ELR (cell line): ENCODE results near the gene MRPL53.
"Not testable (repeated sequence)": the region's sequence is repeated elsewhere in the genome, so short reads cannot be mapped to it uniquely, and the experiment has no call there.

Source experiments
- DNase-seq: peaks from one replicate; pipeline ENCODE4 v3.0.0-alpha.2; 2015; ENCODE audit warnings: low read depth

Gene MRPL53

DNA sequence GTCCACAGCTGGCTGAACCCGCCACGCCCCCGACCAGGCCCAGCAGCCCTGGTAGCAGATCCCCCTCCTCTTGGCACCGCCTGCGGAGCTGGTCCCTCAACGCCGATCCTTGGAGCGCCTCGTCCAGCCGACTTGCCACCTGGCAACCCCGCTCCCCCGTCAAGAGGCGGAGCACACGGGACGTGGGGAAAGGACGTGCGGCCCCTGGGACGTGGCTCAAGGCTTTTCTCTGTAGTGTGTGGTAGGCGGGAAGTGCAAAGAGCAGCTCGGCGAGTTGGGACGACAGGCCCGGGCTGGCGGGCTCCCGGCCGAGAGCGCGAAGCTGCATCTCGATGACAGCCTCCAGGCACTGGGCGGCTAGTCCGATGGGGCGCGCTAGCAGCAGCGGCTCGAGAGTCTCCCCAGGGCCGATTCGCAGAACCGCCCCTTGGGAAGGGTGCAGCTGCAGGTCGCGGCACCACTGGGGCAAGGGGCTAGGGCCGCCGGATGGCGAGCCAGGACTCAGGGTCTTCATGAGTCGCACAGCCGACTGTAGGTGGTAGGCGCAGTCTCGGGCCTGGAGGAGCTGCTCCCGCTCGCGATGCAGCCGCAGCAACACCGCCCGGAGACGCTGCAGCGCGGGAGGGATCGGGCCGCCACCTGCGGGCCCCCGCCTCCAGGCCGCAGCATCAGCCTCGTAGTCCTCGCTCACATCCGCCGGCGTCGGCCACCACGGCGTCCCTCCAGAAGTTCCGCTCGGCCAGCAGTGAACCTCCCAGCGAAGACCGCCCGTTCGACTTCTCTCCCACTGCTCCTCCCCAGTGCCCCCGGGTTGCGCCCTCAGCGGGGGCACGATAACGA, 9.7 kb upstream of the MRPL53 start:
- peak; percentile 68 for DNase-seq

- no peak for DNase-seq
These were observed 9.0 kb upstream of the MRPL53 start for GRCh38 chr2:74481431-74481830.

GRCh38 chr2:74474899-74475298, 2.4 kb upstream of the MRPL53 start:
- peak; percentile 32 for DNase-seq

- DNase-seq: no peak
These were observed 2.0 kb upstream of the MRPL53 start for GRCh38 chr2:74474481-74474880.

- no peak for DNase-seq
These were observed 422 bp upstream of the MRPL53 start for GRCh38 chr2:74472945-74473258.

GRCh38 chr2:74471332-74472065, 981 bp downstream of the MRPL53 start:
- DNase-seq: no peak

DNA sequence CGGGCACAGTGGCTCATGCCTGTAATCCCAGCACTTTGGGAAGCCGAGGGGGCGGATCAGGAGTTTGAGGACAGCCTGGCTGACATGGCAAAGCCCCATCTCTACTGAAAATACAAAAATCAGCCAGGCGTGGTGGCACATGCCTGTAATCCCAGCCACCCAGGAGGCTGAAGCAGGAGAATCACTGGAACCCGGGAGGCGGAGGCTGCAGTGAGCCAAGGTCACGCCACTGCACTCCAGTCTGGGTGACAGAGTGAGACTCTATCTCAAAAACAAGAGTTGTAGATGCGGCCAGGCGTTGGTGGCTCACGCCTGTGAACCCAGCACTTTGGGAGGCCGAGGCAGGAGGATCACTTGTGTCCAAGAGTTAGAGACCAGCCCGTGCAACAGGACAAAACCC, 1.7 kb downstream of the MRPL53 start:
- not testable (repeated sequence) for DNase-seq

DNA sequence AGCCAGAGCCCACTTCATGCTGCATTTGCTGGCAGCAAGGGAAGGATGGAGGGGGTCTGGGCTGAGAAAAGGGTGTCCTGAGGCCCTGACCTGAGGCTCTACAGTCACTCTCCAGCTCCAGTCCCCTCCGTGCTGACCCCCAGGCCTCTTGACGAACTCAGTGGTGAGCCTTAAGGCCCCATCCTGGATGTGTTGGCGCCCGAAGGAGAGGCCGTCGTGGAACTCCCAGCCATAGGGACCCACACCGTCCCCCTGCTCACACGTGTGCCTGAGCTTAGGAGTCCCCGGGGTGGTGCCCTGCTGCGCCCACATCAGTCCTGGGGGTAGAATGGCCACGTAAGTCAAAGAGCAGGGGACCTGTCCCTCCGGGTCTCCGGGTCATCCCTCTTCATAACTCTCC, 8.1 kb downstream of the MRPL53 start:
- peak; percentile 34 for DNase-seq

DNA sequence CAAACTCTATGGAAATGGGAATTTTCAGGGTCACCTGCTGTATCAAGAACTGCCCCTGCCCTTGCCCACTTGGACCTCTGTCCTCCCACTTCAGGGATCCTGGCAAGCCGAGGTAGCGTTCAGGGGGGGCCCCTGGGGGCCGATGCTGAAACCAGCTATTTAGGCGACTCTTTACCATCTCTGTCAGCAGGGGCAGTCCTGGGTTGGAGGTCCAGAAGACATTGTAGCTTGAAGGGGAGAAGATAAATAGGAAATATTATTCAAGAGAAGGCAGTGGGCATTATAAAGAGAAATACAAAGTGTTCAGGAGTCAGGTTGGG, 9.7 kb downstream of the MRPL53 start:
- no peak for DNase-seq

- no peak for DNase-seq
These were observed 10.3 kb downstream of the MRPL53 start for GRCh38 chr2:74462054-74462785.

GRCh38 chr2:74461187-74462053, 11.1 kb downstream of the MRPL53 start:
- DNase-seq: peak; percentile 45

- DNase-seq: not testable (repeated sequence)
These were observed 12.3 kb downstream of the MRPL53 start for GRCh38 chr2:74460187-74460586.

GRCh38 chr2:74459503-74460118, 12.9 kb downstream of the MRPL53 start:
- not testable (repeated sequence) for DNase-seq

- peak; percentile 18 for DNase-seq
These were observed 13.5 kb downstream of the MRPL53 start for GRCh38 chr2:74458938-74459363.

- peak; percentile 100 for DNase-seq
These were observed 14.1 kb downstream of the MRPL53 start, which contains the start of gene WBP1 for GRCh38 chr2:74458132-74458937. Gene WBP1 (plus strand): TSS chr2:74458438. CDS start chr2:74458603, 165 bp downstream.

GRCh38 chr2:74457549-74458131, 14.8 kb downstream of the MRPL53 start:
- peak; percentile 61 for DNase-seq

- no peak for DNase-seq
These were observed 15.3 kb downstream of the MRPL53 start for GRCh38 chr2:74457129-74457548.

GRCh38 chr2:74454654-74455511, 17.6 kb downstream of the MRPL53 start, which contains the start of gene INO80B:
Gene INO80B (plus strand): TSS chr2:74455087. CDS start chr2:74455117, 30 bp downstream.
- peak; percentile 99 for DNase-seq
